Activated CD4-positive, alpha-beta T cell treated with anti-CD3 and anti-CD28 coated beads for 1 hour (primary cell): Measurements from ENCODE around the gene MVD.
A peak's percentile ranks its signal among the peaks of the same experiment; 100 is the strongest.
"Not testable (repeated sequence)": the region's sequence is repeated elsewhere in the genome, so short reads cannot be mapped to it uniquely, and the experiment has no call there.

Source experiments
- DNase-seq: peaks from one replicate; pipeline ENCODE4 v3.0.0-alpha.2; 2020

The MVD gene

DNA sequence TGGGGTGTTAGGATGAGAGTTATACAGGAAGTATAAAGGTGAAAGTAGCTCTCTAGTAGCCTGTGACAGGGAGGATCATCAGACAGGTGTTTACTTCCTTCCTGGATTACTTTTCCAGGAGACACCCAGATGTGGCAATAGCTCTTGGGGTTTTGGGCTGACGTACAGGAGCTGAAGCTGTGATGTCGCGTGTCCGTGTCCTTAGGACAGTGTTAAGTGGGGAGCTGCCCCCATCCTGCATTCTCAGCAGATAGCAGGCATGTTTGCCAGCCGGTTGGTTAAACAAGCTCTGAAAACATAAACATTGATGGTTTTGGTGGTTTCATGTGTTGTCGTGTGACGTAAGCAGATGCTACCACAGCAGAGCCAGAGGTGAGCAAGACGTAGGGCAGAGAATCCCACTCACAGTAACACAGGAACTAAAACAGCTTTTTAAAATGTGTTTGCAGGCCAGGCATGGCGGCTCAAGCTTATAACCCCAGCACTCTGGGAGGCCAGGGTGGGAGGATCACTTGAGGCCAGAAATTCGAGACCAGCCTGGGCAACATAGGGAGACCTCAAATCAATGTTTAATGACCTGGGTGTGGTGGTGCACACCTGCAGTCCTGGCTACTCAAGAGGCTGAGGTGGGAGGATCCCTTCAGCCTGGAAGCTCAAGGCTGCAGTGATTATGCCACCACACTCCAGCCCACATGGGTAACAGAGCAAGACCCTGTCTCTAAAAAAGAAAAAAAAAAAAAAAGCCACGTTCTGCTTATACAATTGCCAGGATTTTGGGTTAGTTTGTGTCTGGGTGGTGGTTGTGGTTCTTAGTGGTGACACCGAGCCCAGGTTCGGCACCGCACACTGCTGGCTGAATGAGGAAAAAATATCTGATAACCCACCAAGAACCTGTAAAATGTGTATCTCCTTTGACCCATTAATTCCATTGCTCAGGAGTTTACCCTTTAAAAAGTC lies 42.8 kb downstream of the MVD start:
- DNase-seq: peak; percentile 28

- DNase-seq: no peak
Observed at GRCh38 chr16:88618956-88619667, 43.8 kb downstream of the MVD start.

GRCh38 chr16:88618182-88618955 lies 44.5 kb downstream of the MVD start:
- DNase-seq: no peak

DNA sequence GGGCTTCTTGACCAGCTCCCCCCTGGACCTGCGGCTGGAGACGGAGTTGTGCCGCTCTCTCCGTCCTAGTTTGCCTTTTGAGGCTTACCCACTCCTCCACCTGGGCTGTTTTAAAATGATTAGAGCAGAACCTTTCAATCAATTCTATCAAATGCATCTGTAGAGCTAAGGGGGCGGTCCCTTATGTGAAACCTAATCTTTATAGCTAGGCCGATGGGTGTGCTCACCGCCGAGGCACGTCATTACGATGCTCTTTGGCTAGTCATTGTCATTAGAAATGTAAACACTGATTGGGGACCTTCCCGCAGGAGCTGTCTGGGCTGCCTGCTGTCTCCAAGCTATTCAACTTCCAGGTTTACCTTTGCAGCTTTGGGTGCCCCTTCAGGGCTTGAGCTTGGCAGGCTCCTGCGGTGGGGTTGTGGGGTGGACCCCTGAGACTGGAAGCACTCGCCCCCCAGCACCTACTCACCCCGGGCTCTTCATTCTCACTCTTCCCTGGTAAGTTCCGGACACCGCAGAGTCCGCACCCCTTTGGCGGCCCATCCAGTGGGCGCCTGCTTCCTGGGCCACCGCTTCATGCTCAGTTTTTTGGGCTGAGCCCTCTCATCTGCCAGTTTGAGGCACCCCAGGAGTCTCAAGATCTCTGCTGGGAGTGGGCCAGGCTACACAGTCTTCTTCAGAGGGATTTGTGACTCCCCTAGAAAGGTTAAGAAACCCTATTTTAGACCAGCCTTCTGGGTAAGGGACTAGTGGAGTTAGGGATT lies 45.4 kb downstream of the MVD start:
- DNase-seq: no peak

- DNase-seq: no peak
Observed at GRCh38 chr16:88616736-88617135, 46.2 kb downstream of the MVD start.

DNA sequence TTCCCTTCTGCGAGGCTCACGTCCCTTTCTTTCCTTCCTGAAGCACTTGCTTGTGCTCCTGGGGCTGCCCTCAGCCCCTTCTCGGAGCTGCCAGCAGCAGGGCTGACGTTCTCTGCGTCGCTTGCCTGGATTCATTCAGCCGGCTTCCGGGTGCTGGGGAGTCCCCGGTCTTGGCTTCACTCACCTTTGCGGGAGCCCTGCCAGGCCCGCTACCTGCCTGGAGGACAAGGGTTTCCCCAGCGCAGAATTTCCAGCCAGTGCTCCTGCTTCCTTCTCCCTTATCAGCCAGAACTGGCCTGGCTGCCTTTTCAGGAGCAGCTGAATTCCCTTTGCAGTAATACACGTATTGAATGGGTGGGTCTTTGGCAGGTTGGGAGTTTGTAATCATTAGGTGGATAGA lies 46.6 kb downstream of the MVD start:
- DNase-seq: no peak

DNA sequence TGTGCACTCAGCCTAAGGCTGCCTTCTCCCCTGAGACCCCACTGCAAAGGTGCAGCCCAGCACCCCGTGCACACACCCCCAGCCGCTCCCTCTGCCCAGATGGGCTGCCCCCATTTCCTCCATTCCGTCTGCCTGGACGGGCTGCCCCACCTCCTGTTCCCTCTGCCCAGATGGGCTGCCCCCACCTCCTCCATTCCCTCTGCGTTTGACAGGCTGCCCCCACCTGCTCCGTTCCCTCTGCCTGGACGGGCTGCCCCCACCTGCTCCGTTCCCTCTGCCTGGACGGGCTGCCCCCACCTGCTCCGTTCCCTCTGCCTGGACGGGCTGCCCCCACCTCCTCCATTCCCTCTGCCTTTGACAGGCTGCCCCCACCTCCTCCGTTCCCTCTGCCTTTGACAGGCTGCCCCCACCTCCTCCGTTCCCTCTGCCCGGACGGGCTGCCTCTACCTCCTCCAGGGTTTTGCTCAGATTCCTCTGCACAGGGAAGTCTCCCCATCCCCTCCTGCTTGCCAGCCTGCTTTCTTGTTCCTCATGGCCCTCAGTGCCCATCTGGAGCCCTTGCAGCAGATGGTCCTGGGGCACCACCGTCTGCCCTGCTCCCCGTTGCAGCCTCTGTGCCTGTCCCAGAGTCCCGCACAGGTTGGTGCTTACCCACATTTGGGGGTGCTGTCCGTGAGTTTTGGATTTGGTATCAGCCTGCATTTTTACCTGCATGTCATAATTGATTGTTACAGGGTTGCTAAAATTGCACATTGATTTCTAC lies 47.9 kb downstream of the MVD start:
- DNase-seq: no peak

GRCh38 chr16:88613911-88614817 lies 48.7 kb downstream of the MVD start:
- DNase-seq: no peak

GRCh38 chr16:88613293-88613692 lies 49.6 kb downstream of the MVD start:
- no peak for DNase-seq

DNA sequence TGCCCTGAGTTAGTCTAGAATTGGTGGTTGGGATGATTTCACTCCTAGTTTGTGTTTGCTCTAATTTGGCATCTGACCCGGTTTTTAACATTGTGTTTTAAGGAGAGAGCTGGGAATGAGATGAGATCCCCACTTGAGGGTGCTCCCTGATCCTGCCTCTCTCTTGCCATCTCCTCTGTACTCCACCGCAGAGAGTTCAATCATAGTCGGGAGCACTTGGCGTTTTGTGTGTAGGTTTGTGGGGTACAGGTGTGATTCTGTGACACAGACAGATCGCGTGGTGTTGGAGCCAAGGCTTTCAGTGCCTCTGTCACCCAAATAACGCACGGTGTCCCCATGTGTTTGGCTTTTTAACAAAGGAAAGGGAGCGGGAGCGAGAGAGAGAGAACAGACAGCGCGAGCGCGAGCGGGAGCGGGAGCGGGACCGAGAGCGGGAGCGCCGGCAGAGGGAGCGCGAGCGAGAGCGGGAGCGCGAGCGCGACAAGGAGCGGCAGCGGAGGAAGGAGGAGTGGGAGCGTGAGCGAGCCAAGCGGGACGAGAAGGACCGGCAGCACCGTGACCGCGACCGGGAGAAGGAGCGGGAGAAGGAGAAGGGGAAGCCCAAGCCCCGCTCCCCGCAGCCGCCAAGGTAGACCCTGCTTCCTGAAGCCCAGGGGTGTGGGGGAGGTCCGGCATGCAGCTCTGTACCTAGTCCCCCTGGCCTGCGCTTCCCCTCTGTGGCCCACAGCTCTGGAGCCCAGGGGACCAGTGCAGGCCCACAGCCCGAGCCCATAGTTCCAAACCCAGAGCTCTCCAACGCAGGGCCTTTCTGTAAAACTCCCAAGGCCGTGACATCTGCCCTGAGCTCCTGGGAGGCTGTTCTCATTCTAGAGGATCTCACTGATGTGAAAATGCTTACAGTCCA lies 51.7 kb downstream of the MVD start:
- no peak for DNase-seq

GRCh38 chr16:88610080-88610479 lies 52.8 kb downstream of the MVD start:
- no peak for DNase-seq

DNA sequence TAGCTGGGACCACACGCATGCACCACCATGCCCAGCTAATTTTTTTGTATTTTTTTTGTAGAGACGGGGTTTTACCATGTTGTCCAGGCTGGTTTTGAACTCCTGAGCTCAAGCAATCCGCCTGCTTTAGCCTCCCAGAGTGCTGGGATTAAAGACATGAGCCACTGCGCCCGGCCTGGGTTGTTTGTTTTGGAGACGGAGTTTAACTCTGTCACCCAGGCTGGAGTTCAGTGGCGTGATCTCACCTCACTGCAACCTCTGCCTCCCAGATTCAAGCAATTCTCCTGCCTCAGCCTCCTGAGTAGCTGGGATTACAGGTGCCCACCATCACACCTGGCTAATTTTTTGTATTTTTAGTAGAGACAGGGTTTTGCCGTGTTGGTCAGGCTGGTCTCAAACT lies 53.5 kb downstream of the MVD start:
- not testable (repeated sequence) for DNase-seq

DNA sequence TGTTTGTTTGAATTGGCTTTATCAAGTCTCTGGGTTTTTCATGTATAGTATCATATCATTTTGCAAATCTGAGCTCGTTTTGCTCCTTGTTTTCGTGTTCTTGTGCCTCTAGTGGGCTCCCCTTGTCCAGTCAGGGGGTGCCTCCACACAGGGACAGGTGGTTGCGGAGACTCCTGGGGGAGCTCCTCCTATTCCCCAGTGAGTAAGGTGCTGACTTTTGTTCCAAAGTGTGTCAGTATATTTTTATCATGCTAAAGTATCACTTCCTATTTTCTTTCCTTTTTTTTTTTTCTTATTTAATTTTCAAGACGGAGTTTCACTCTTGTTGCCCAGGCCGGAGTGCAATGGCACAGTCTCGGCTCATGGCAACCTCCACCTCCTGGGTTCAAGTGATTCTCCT lies 54.8 kb downstream of the MVD start:
- DNase-seq: no peak

GRCh38 chr16:88606148-88606757 lies 56.6 kb downstream of the MVD start:
- DNase-seq: no peak

GRCh38 chr16:88605186-88606147 lies 57.4 kb downstream of the MVD start:
- no peak for DNase-seq

DNA sequence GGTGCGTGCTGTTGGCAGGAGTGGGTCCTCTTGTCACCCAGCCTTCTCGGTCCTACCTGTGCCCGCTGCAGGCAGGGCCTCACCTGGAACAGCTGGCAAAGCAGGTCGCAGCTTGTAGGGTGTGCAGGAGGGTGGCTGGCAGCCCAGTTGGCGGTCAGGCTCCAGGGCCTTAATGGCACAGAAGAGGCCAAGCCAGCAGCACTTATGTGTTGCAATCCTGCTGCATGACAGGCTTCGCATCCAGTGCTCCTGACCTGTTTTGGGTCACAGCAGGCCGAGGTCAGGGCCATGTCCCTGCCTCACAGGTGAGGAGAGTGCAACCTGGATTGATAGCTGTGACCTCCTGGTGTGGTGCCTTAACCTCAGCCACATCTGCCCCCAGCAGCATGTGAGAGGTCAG lies 60.8 kb downstream of the MVD start:
- no peak for DNase-seq
